Stimulated activated naive CD8-positive, alpha-beta T cell treated with anti-CD3 and anti-CD28 coated beads, Interleukin-15, amount 100 ng/mL, for 72 hours (primary cell): Measurements from ENCODE around the gene SLC24A3.
"Not testable (repeated sequence)": the region's sequence is repeated elsewhere in the genome, so short reads cannot be mapped to it uniquely, and the experiment has no call there.

ENCODE experiments used
- ATAC-seq: fragments of 150-1000 bp; cut with Tn5 transposase; 2 replicates; pipeline ENCODE4 v1.10.0; 2021; ENCODE audit warnings: mild to moderate bottlenecking, moderate library complexity
- DNase-seq, 2 donors: peaks; one replicate each; pipeline ENCODE4 v3.0.0; 2021 to 2022
- H3K27ac Mint-ChIP-seq, 2 donors: one replicate each; pipeline ENCODE4 v1.8.0; 2022; ENCODE audit warnings: mild to moderate bottlenecking in 2 of 2, mixed read lengths in 2 of 2, moderate library complexity in 2 of 2
- H3K27me3 Mint-ChIP-seq: one replicate; pipeline ENCODE4 v1.8.0; 2022; ENCODE audit warnings: mixed read lengths
- H3K4me1 Mint-ChIP-seq: one replicate; pipeline ENCODE4 v1.8.0; 2022; ENCODE audit warnings: mild to moderate bottlenecking, mixed read lengths
- H3K4me3 Mint-ChIP-seq, 2 donors: one replicate each; pipeline ENCODE4 v1.8.0; 2022; ENCODE audit warnings: mild to moderate bottlenecking in 2 of 2, mixed read lengths in 2 of 2, moderate library complexity in 1 of 2
- H3K9me3 Mint-ChIP-seq, 2 donors: one replicate each; pipeline ENCODE4 v1.8.0; 2022; ENCODE audit warnings: mixed read lengths in 2 of 2

The SLC24A3 gene

GRCh38 chr20:19738951-19739350 lies 526.5 kb downstream of the SLC24A3 start:
- peaks cover 5% of the 10 kb centered on the region for H3K4me1 Mint-ChIP-seq
- ATAC-seq (no peak), DNase-seq (no peak)
- H3K27ac Mint-ChIP-seq = no peak overlapping the region
- H3K9me3 Mint-ChIP-seq = no peaks in the 10 kb centered on the region
- no peak overlapping the region for H3K4me3 Mint-ChIP-seq
- peaks cover 26% of the 10 kb centered on the region for H3K27me3 Mint-ChIP-seq

GRCh38 chr20:19739351-19739750 lies 526.9 kb downstream of the SLC24A3 start:
- Mint-ChIP-seq H3K27ac (no peak overlapping the region), H3K9me3 (no peaks in the 10 kb centered on the region), H3K4me3 (no peak overlapping the region), H3K27me3 (peaks cover 27% of the 10 kb centered on the region), H3K4me1 (peaks cover 5% of the 10 kb centered on the region)
- ATAC-seq (no peak), DNase-seq (no peak)

- no peak for DNase-seq
- Mint-ChIP-seq H3K9me3 (peaks cover 1% of the 10 kb centered on the region in 2 donors), H3K4me1 (peaks cover under 1% of the 10 kb centered on the region), H3K27me3 (peaks cover 19% of the 10 kb centered on the region), H3K4me3 (no peak overlapping the region), H3K27ac (no peak overlapping the region)
- ATAC-seq = no peak
These were observed 528.1 kb downstream of the SLC24A3 start for GRCh38 chr20:19740512-19740911.

- peaks cover 16% of the 10 kb centered on the region for H3K27me3 Mint-ChIP-seq
- no peaks in the 10 kb centered on the region for H3K4me1 Mint-ChIP-seq
- no peak for ATAC-seq
- H3K9me3 Mint-ChIP-seq = peaks cover 6 to 10% of the 10 kb centered on the region in 2 donors
- no peak for DNase-seq
- no peak overlapping the region for H3K4me3 Mint-ChIP-seq
- no peak overlapping the region for H3K27ac Mint-ChIP-seq
These were observed 529.5 kb downstream of the SLC24A3 start for GRCh38 chr20:19741924-19742323.

- DNase-seq = no peak
- H3K27ac Mint-ChIP-seq = no peak overlapping the region
- no peak for ATAC-seq
- peaks cover 16% of the 10 kb centered on the region for H3K27me3 Mint-ChIP-seq
- no peak overlapping the region for H3K4me3 Mint-ChIP-seq
- no peaks in the 10 kb centered on the region for H3K4me1 Mint-ChIP-seq
- H3K9me3 Mint-ChIP-seq = peaks cover 6 to 17% of the 10 kb centered on the region in 2 donors
These were observed 530.7 kb downstream of the SLC24A3 start for GRCh38 chr20:19742974-19743639.

GRCh38 chr20:19743640-19743995 lies 531.2 kb downstream of the SLC24A3 start:
- ATAC-seq = no peak
- DNase-seq = no peak
- Mint-ChIP-seq H3K4me1 (no peaks in the 10 kb centered on the region), H3K4me3 (no peak overlapping the region), H3K27ac (no peak overlapping the region), H3K27me3 (peaks cover 16% of the 10 kb centered on the region), H3K9me3 (peaks cover 6 to 17% of the 10 kb centered on the region in 2 donors)

- ATAC-seq = no peak
- Mint-ChIP-seq H3K27ac (no peak overlapping the region), H3K4me1 (no peaks in the 10 kb centered on the region), H3K9me3 (peaks cover 6 to 17% of the 10 kb centered on the region in 2 donors), H3K27me3 (peaks cover 16% of the 10 kb centered on the region), H3K4me3 (no peak overlapping the region)
- no peak for DNase-seq
These were observed 532.7 kb downstream of the SLC24A3 start for GRCh38 chr20:19745106-19745505.

- Mint-ChIP-seq H3K9me3 (peaks cover 6 to 17% of the 10 kb centered on the region in 2 donors), H3K27me3 (peaks cover 14% of the 10 kb centered on the region), H3K4me3 (no peak overlapping the region), H3K4me1 (no peaks in the 10 kb centered on the region), H3K27ac (peak overlapping the region in 1 of 2 donors; percentile 68)
- DNase-seq (no peak), ATAC-seq (no peak)
These were observed 533.1 kb downstream of the SLC24A3 start for GRCh38 chr20:19745584-19745983.

- ATAC-seq (no peak), DNase-seq (no peak)
- Mint-ChIP-seq H3K9me3 (peaks cover 6 to 17% of the 10 kb centered on the region in 2 donors), H3K4me3 (no peak overlapping the region), H3K27me3 (peaks cover 11% of the 10 kb centered on the region), H3K4me1 (no peaks in the 10 kb centered on the region), H3K27ac (no peak overlapping the region)
These were observed 534.0 kb downstream of the SLC24A3 start for GRCh38 chr20:19746396-19746795.

GRCh38 chr20:19747903-19748302 lies 535.5 kb downstream of the SLC24A3 start:
- H3K9me3 Mint-ChIP-seq = peaks cover 6 to 17% of the 10 kb centered on the region in 2 donors
- H3K27ac Mint-ChIP-seq = peak overlapping the region in 1 of 2 donors; percentile 55
- no peaks in the 10 kb centered on the region for H3K4me1 Mint-ChIP-seq
- no peak overlapping the region for H3K4me3 Mint-ChIP-seq
- DNase-seq = no peak
- peaks cover 24% of the 10 kb centered on the region for H3K27me3 Mint-ChIP-seq
- no peak for ATAC-seq

- Mint-ChIP-seq H3K4me1 (no peaks in the 10 kb centered on the region), H3K4me3 (no peak overlapping the region), H3K27ac (no peak overlapping the region), H3K9me3 (peaks cover 6 to 17% of the 10 kb centered on the region in 2 donors), H3K27me3 (peaks cover 29% of the 10 kb centered on the region)
- DNase-seq (no peak), ATAC-seq (no peak)
These were observed 536.2 kb downstream of the SLC24A3 start for GRCh38 chr20:19748681-19749080.

GRCh38 chr20:19749618-19750071 lies 537.2 kb downstream of the SLC24A3 start:
- H3K27ac Mint-ChIP-seq = no peak overlapping the region
- no peaks in the 10 kb centered on the region for H3K4me1 Mint-ChIP-seq
- DNase-seq (no peak), ATAC-seq (no peak)
- peaks cover 6 to 17% of the 10 kb centered on the region in 2 donors for H3K9me3 Mint-ChIP-seq
- H3K27me3 Mint-ChIP-seq = peaks cover 35% of the 10 kb centered on the region
- no peak overlapping the region for H3K4me3 Mint-ChIP-seq

- H3K27ac Mint-ChIP-seq = no peak overlapping the region
These were observed 537.7 kb downstream of the SLC24A3 start for GRCh38 chr20:19750101-19750606.

GRCh38 chr20:19750907-19751636 lies 538.6 kb downstream of the SLC24A3 start:
- ATAC-seq = no peak

More at GRCh38 chr20:19750101-19750606, 537.7 kb downstream of the SLC24A3 start:
- Mint-ChIP-seq H3K4me3 (no peak overlapping the region), H3K9me3 (peaks cover 6 to 17% of the 10 kb centered on the region in 2 donors), H3K4me1 (no peaks in the 10 kb centered on the region), H3K27me3 (peaks cover 38% of the 10 kb centered on the region)
- ATAC-seq (no peak), DNase-seq (no peak)

GRCh38 chr20:19754201-19754600 lies 541.8 kb downstream of the SLC24A3 start:
- H3K4me1 Mint-ChIP-seq, DNase-seq, H3K4me3 Mint-ChIP-seq, H3K27ac Mint-ChIP-seq, ATAC-seq, H3K9me3 Mint-ChIP-seq: not testable (repeated sequence)
- peaks cover 74% of the 10 kb centered on the region for H3K27me3 Mint-ChIP-seq

More at GRCh38 chr20:19750907-19751636, 538.6 kb downstream of the SLC24A3 start:
- no peak overlapping the region for H3K27ac Mint-ChIP-seq
- no peak overlapping the region for H3K4me3 Mint-ChIP-seq
- no peaks in the 10 kb centered on the region for H3K4me1 Mint-ChIP-seq
- peaks cover 43% of the 10 kb centered on the region for H3K27me3 Mint-ChIP-seq
- peaks cover 0 to 11% of the 10 kb centered on the region in 2 donors for H3K9me3 Mint-ChIP-seq
- no peak for DNase-seq
